MM.1S (cell line): ENCODE results near the gene DSG2.

Experiments used
- DNase-seq: peaks from one replicate; pipeline ENCODE4 v3.0.0-alpha.2; 2015
- H2AFZ ChIP-seq: fragments of 300-600 bp; sonication (generic); 2 replicates; pipeline ENCODE4 v1.6.0; 2016; ENCODE audit warnings: antibody characterized with exemption, low read length
- H3F3A ChIP-seq: fragments of 300-600 bp; sonication (generic); 2 replicates; pipeline ENCODE4 v1.6.1; 2016; ENCODE audit warnings: mild to moderate bottlenecking, antibody characterized with exemption, low read length, moderate library complexity, mixed read lengths; ENCODE audit not compliant: insufficient read depth
- H3K27ac ChIP-seq: fragments of 300-600 bp; sonication (generic); 2 replicates; pipeline ENCODE4 v1.5.1; 2016; ENCODE audit warnings: mild to moderate bottlenecking, low read length
- H3K27me3 ChIP-seq: fragments of 300-600 bp; sonication (generic); replicated peaks from 2 replicates; pipeline ENCODE4 v1.6.0; 2016; ENCODE audit warnings: low read length; ENCODE audit not compliant: insufficient read depth
- H3K36me3 ChIP-seq: fragments of 300-600 bp; sonication (generic); replicated peaks from 2 replicates; pipeline ENCODE4 v1.6.1; 2016; ENCODE audit warnings: mild to moderate bottlenecking, low read length, mixed read lengths; ENCODE audit not compliant: insufficient read depth
- H3K4me1 ChIP-seq: fragments of 300-600 bp; sonication (generic); 2 replicates; pipeline ENCODE4 v1.6.1; 2016; ENCODE audit warnings: low read length, mixed read lengths
- H3K4me2 ChIP-seq: fragments of 300-600 bp; sonication (generic); 2 replicates; pipeline ENCODE4 v1.6.0; 2016; ENCODE audit warnings: low read depth, low read length
- H3K4me3 ChIP-seq: fragments of 300-600 bp; sonication (generic); 2 replicates; pipeline ENCODE4 v1.5.1; 2016; ENCODE audit warnings: low read length, mixed read lengths
- H3K79me2 ChIP-seq: fragments of 300-600 bp; sonication (generic); 2 replicates; pipeline ENCODE4 v1.6.1; 2016; ENCODE audit warnings: mixed run types, low read length, mixed read lengths
- H3K9ac ChIP-seq: fragments of 300-600 bp; sonication (generic); 2 replicates; pipeline ENCODE4 v1.6.1; 2016; ENCODE audit warnings: low read length, mixed read lengths
- H3K9me2 ChIP-seq: fragments of 300-600 bp; sonication (generic); replicated peaks from 2 replicates; pipeline ENCODE4 v1.6.1; 2016; ENCODE audit warnings: mild to moderate bottlenecking, low read length, mixed read lengths; ENCODE audit not compliant: insufficient read depth
- H3K9me3 ChIP-seq: fragments of 300-600 bp; sonication (generic); replicated peaks from 2 replicates; pipeline ENCODE4 v1.6.1; 2016; ENCODE audit warnings: mild to moderate bottlenecking, low read length, mixed read lengths; ENCODE audit not compliant: insufficient read depth
- H4K20me1 ChIP-seq: fragments of 300-600 bp; sonication (generic); 2 replicates; pipeline ENCODE4 v1.6.1; 2016; ENCODE audit warnings: mild to moderate bottlenecking, low read length, moderate library complexity, mixed read lengths; ENCODE audit not compliant: insufficient read depth
- CTCF ChIP-seq: fragments of 300-600 bp; sonication (generic); IDR thresholded peaks from 2 replicates; pipeline ENCODE4 v1.5.1; 2016; ENCODE audit warnings: antibody characterized with exemption, low read length, mixed read lengths
- EZH2 ChIP-seq: fragments of 300-600 bp; sonication (generic); optimal IDR thresholded peaks from 2 replicates; pipeline ENCODE3; 2017; ENCODE audit warnings: low read depth, mild to moderate bottlenecking, antibody characterized with exemption, low read length, mixed read lengths
- EZH2phosphoT487 ChIP-seq: fragments of 300-600 bp; sonication (generic); IDR thresholded peaks from 2 replicates; pipeline ENCODE4 v1.6.1; 2018; ENCODE audit warnings: antibody characterized with exemption, low read length

Gene DSG2

GRCh38 chr18:31497836-31498573 is at the start of gene DSG2:
Gene DSG2, plus strand, starts transcription at chr18:31498177. Its CDS starts 75 bp downstream, at chr18:31498252.
- TF ChIP-seq EZH2 (no peak), EZH2phosphoT487 (no peak), CTCF (no peak)
- DNase-seq, result peak; percentile 67
- H2AFZ ChIP-seq, result peak within 1 kb of the TSS; percentile 92
- H3K9me2 ChIP-seq, result no peaks in the 10 kb centered on the region
- H3K4me3 ChIP-seq, result peak within 1 kb of the TSS; percentile 93
- no peaks in the 10 kb centered on the region for H3K27me3 ChIP-seq
- peak within 1 kb of the TSS; percentile 48; the same call in 1 of the 2 replicates for H3K27ac ChIP-seq
- H3K9ac ChIP-seq, result peak within 1 kb of the TSS; percentile 84
- no peaks in the 10 kb centered on the region for H3K9me3 ChIP-seq
- H3K79me2 ChIP-seq, result peaks cover 27% of the 10 kb centered on the region
- H4K20me1 ChIP-seq, result no peaks in the 10 kb centered on the region
- peak within 1 kb of the TSS; percentile 84 for H3K4me2 ChIP-seq
- H3K4me1 ChIP-seq, result peaks cover 12% of the 10 kb centered on the region; the same call in 1 of the 2 replicates
- no peaks in the 10 kb centered on the region for H3K36me3 ChIP-seq
- peaks cover 20% of the 10 kb centered on the region for H3F3A ChIP-seq

GRCh38 chr18:31450409-31450808 is 47.6 kb upstream of the DSG2 start:
- DNase-seq, result no peak
- Histone ChIP-seq H3K9me2 (no peaks in the 10 kb centered on the region), H3K9me3 (no peaks in the 10 kb centered on the region), H3K27me3 (no peaks in the 10 kb centered on the region), H2AFZ (no peak overlapping the region), H3K27ac (no peak overlapping the region), H3F3A (no peaks in the 10 kb centered on the region), H3K79me2 (no peaks in the 10 kb centered on the region), H3K4me3 (no peak overlapping the region), H3K36me3 (no peaks in the 10 kb centered on the region), H3K4me1 (no peaks in the 10 kb centered on the region), H4K20me1 (no peaks in the 10 kb centered on the region), H3K9ac (no peak overlapping the region), H3K4me2 (no peak overlapping the region)
- TF ChIP-seq CTCF (no peak), EZH2 (no peak), EZH2phosphoT487 (no peak)

GRCh38 chr18:31451625-31452024 is 46.4 kb upstream of the DSG2 start:
- no peaks in the 10 kb centered on the region for H3F3A ChIP-seq
- no peak overlapping the region for H3K4me2 ChIP-seq
- H3K36me3 ChIP-seq, result no peaks in the 10 kb centered on the region
- no peak for TF ChIP-seq EZH2
- no peak for TF ChIP-seq EZH2phosphoT487
- TF ChIP-seq CTCF, result no peak
- H3K27me3 ChIP-seq, result no peaks in the 10 kb centered on the region
- H4K20me1 ChIP-seq, result no peaks in the 10 kb centered on the region
- no peak overlapping the region for H3K27ac ChIP-seq
- H3K79me2 ChIP-seq, result no peaks in the 10 kb centered on the region
- no peak overlapping the region for H2AFZ ChIP-seq
- no peaks in the 10 kb centered on the region for H3K4me1 ChIP-seq
- H3K9me3 ChIP-seq, result no peaks in the 10 kb centered on the region
- H3K9ac ChIP-seq, result no peak overlapping the region
- no peak overlapping the region for H3K4me3 ChIP-seq
- DNase-seq, result no peak
- no peaks in the 10 kb centered on the region for H3K9me2 ChIP-seq
